PC-9 (cell line): ENCODE measurements around the gene GFER. TPM values are rescaled to one million over a fixed set of nuclear protein-coding genes. Genes with fewer than 3 reads are reported as not detected.
A peak's percentile ranks its signal among the peaks of the same experiment; 100 is the strongest.
"Not testable (repeated sequence)": the region's sequence is repeated elsewhere in the genome, so short reads cannot be mapped to it uniquely, and the experiment has no call there.

Experiments
- BruUV-seq: library from RNA; stranded (reverse); fragments of 400-500 nt; replicated peaks from 2 replicates; lab custom pipeline; 2021; lab: Mats Ljungman, UMichigan
- CTCF ChIA-PET: fragments of 300-600 bp; sonication (Branson Sonifier 250); formaldehyde crosslinking; loops from one replicate; lab custom pipeline; 2022; ENCODE audit warnings: antibody characterized with exemption; lab: Charles Lee
- POLR2A ChIA-PET: fragments of 300-600 bp; sonication (Branson Sonifier 250); formaldehyde crosslinking; loops from one replicate; lab custom pipeline; 2022; ENCODE audit warnings: antibody characterized with exemption; ENCODE audit not compliant: unreplicated experiment; lab: Charles Lee
- DNase-seq, 2 experiments: peaks; one replicate each; pipeline versions ENCODE4 v3.0.0 to v3.0.0-alpha.2; 2015 to 2022; ENCODE audit warnings: mixed read lengths in 1 of 2
- H2AFZ ChIP-seq: fragments of 200-600 bp; sonication (generic); 2 replicates; pipeline ENCODE4 v1.8.1; 2017; ENCODE audit warnings: antibody characterized with exemption
- H3F3A ChIP-seq: fragments of 200-600 bp; sonication (generic); 2 replicates; pipeline ENCODE4 v1.8.1; 2017; ENCODE audit warnings: antibody characterized with exemption, mild to moderate bottlenecking, low read depth; ENCODE audit not compliant: insufficient read depth
- H3K27ac ChIP-seq: fragments of 200-600 bp; sonication (generic); 2 replicates; pipeline ENCODE4 v1.6.1; 2016; ENCODE audit warnings: mixed run types
- H3K27me3 ChIP-seq: fragments of 200-600 bp; sonication (generic); 2 replicates; pipeline ENCODE4 v1.6.1; 2016; ENCODE audit warnings: low read depth, mixed run types; ENCODE audit not compliant: insufficient read depth
- H3K36me3 ChIP-seq: fragments of 200-600 bp; sonication (generic); 2 replicates; pipeline ENCODE4 v1.6.1; 2016; ENCODE audit warnings: low read depth, mixed run types
- H3K4me1 ChIP-seq: fragments of 200-600 bp; sonication (generic); replicated peaks from 2 replicates; pipeline ENCODE4 v1.6.1; 2016; ENCODE audit warnings: mixed run types; ENCODE audit not compliant: insufficient read depth
- H3K4me2 ChIP-seq: fragments of 200-600 bp; sonication (generic); 2 replicates; pipeline ENCODE4 v1.6.1; 2017; ENCODE audit warnings: mixed run types
- H3K4me3 ChIP-seq: fragments of 200-600 bp; sonication (generic); 2 replicates; pipeline ENCODE4 v1.6.1; 2016; ENCODE audit warnings: mixed run types
- H3K79me2 ChIP-seq: fragments of 200-600 bp; sonication (generic); 2 replicates; pipeline ENCODE4 v1.6.1; 2017; ENCODE audit warnings: low read depth, mixed run types
- H3K9me2 ChIP-seq: fragments of 200-600 bp; sonication (generic); 2 replicates; pipeline ENCODE4 v1.8.1; 2017; ENCODE audit warnings: mild to moderate bottlenecking; ENCODE audit not compliant: insufficient read depth
- H3K9me3 ChIP-seq: fragments of 200-600 bp; sonication (generic); 2 replicates; pipeline ENCODE4 v1.8.1; 2016; ENCODE audit warnings: low read depth; ENCODE audit not compliant: insufficient read depth
- H4K20me1 ChIP-seq: fragments of 200-600 bp; sonication (generic); 2 replicates; pipeline ENCODE4 v1.8.1; 2017; ENCODE audit not compliant: insufficient read depth
- EZH2 ChIP-seq: fragments of 200-600 bp; sonication (generic); IDR thresholded peaks from 2 replicates; pipeline ENCODE4 v1.8.0; 2017; ENCODE audit warnings: antibody characterized with exemption, low read depth
- intact Hi-C: fragments of 100-400 bp; cut with micrococcal nuclease; formaldehyde crosslinking; loops from one replicate; pipeline ENCODE4 v1.10.0; 2022; ENCODE audit not compliant: unreplicated experiment
- total RNA-seq: library from RNA; stranded (reverse); gene quantifications from 2 replicates; pipeline ENCODE4 v1.2.3, GENCODE V29; 2021
- TF ChIP-seq, protein P1 (sequence below): fragments of 200-600 bp; sonication (generic); conservative IDR thresholded peaks from 2 replicates; pipeline ENCODE4 v1.6.1; 2017; ENCODE audit warnings: mixed run types, antibody characterized with exemption, mild to moderate bottlenecking, moderate library complexity

The GFER gene
- total RNA-seq, 1 experiment from 2014 or later: 59.7 TPM

- Histone ChIP-seq H3K9me2 (no peaks in the 10 kb centered on the region), H3K4me3 (no peak overlapping the region), H3K9me3 (no peaks in the 10 kb centered on the region), H3K27me3 (no peaks in the 10 kb centered on the region), H3K4me1 (peaks cover under 1% of the 10 kb centered on the region; the same call in 1 of the 2 replicates), H3K27ac (no peak overlapping the region), H3K79me2 (no peaks in the 10 kb centered on the region), H3K4me2 (no peak overlapping the region), H3F3A (no peaks in the 10 kb centered on the region; the same call in 1 of the 2 replicates), H4K20me1 (no peaks in the 10 kb centered on the region), H3K36me3 (no peaks in the 10 kb centered on the region), H2AFZ (no peak overlapping the region)
- no peak for TF ChIP-seq EZH2
- TF ChIP-seq, protein P1, sequence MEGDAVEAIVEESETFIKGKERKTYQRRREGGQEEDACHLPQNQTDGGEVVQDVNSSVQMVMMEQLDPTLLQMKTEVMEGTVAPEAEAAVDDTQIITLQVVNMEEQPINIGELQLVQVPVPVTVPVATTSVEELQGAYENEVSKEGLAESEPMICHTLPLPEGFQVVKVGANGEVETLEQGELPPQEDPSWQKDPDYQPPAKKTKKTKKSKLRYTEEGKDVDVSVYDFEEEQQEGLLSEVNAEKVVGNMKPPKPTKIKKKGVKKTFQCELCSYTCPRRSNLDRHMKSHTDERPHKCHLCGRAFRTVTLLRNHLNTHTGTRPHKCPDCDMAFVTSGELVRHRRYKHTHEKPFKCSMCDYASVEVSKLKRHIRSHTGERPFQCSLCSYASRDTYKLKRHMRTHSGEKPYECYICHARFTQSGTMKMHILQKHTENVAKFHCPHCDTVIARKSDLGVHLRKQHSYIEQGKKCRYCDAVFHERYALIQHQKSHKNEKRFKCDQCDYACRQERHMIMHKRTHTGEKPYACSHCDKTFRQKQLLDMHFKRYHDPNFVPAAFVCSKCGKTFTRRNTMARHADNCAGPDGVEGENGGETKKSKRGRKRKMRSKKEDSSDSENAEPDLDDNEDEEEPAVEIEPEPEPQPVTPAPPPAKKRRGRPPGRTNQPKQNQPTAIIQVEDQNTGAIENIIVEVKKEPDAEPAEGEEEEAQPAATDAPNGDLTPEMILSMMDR: no peak
- BruUV-seq: no TSS peak
- POLR2A ChIA-PET: interaction anchor here (0.5 kb wide), 1 partner anchor 774 kb away, joined by 11 read pairs; no protein-coding TSS in a partner anchor
- intact Hi-C loops: no loop called here
- CTCF ChIA-PET: no interaction called here
- DNase-seq: no peak
Measured at GRCh38 chr16:1953734-1954133, 30.3 kb upstream of the GFER start.

GRCh38 chr16:1957434-1958142 lies 26.4 kb upstream of the GFER start:
- H2AFZ ChIP-seq, H3K4me2 ChIP-seq, CTCF ChIA-PET, H3K27me3 ChIP-seq, H3K4me3 ChIP-seq, BruUV-seq, H3K27ac ChIP-seq, H3K9me3 ChIP-seq, DNase-seq, H3K36me3 ChIP-seq, H3K9me2 ChIP-seq: not testable (repeated sequence)
- POLR2A ChIA-PET: interaction anchor here (0.5 kb wide), 1 partner anchor 65 kb away, joined by 3 read pairs; no protein-coding TSS in a partner anchor
- peaks cover 27% of the 10 kb centered on the region for H3F3A ChIP-seq
- H3K79me2 ChIP-seq: peaks cover 29% of the 10 kb centered on the region
- H4K20me1 ChIP-seq: peaks cover 22% of the 10 kb centered on the region
- intact Hi-C loops: loop anchor here (2.0 kb wide), 1 partner anchor 15 kb away; the partner anchor contains the start of gene MSRB1
- H3K4me1 ChIP-seq: peaks cover 12% of the 10 kb centered on the region

- peaks cover 12% of the 10 kb centered on the region for H3K4me1 ChIP-seq
- H3K27me3 ChIP-seq, DNase-seq, H2AFZ ChIP-seq, POLR2A ChIA-PET, H3K4me3 ChIP-seq, H3K4me2 ChIP-seq, H3K9me2 ChIP-seq, BruUV-seq, CTCF ChIA-PET, H3K9me3 ChIP-seq, H3K27ac ChIP-seq: not testable (repeated sequence)
- peaks cover 35% of the 10 kb centered on the region for H3K79me2 ChIP-seq
- H3F3A ChIP-seq: peaks cover 33% of the 10 kb centered on the region
- H3K36me3 ChIP-seq: peaks cover 11% of the 10 kb centered on the region
- H4K20me1 ChIP-seq: peaks cover 27% of the 10 kb centered on the region
- intact Hi-C loops: loop anchor here (2.0 kb wide), 1 partner anchor 15 kb away; the partner anchor contains the start of gene MSRB1
Measured at GRCh38 chr16:1958143-1958491, 25.9 kb upstream of the GFER start.

- no TSS peak for BruUV-seq
- intact Hi-C loops: loop anchor here (2.0 kb wide), 1 partner anchor 16 kb away; the partner anchor contains the start of gene MSRB1
- CTCF ChIA-PET: no interaction called here
Measured at GRCh38 chr16:1958715-1959268, 25.2 kb upstream of the GFER start.

More at GRCh38 chr16:1958715-1959268, 25.2 kb upstream of the GFER start:
- TF ChIP-seq, protein P1: no peak
- no peak for TF ChIP-seq EZH2
- Histone ChIP-seq H3K27ac (no peak overlapping the region), H3K4me1 (peaks cover 12% of the 10 kb centered on the region), H3K4me3 (peak overlapping the region; percentile 95; the same call in 1 of the 2 replicates), H3K27me3 (no peaks in the 10 kb centered on the region), H3F3A (peaks cover 39% of the 10 kb centered on the region), H3K79me2 (peaks cover 42% of the 10 kb centered on the region), H3K4me2 (peak overlapping the region; percentile 92), H3K9me2 (no peaks in the 10 kb centered on the region), H4K20me1 (peaks cover 34% of the 10 kb centered on the region), H3K9me3 (no peaks in the 10 kb centered on the region), H2AFZ (no peak overlapping the region; the same call in 1 of the 2 replicates), H3K36me3 (peaks cover 18% of the 10 kb centered on the region)
- no peak for DNase-seq
- POLR2A ChIA-PET: no interaction called here
